Endothelial cell (in vitro differentiated cells): ENCODE measurements around the gene SSH2. TPM values are rescaled to one million over a fixed set of nuclear protein-coding genes. Genes with fewer than 3 reads are reported as not detected.
A peak's percentile ranks its signal among the peaks of the same experiment; 100 is the strongest.
"Not testable (repeated sequence)": the region's sequence is repeated elsewhere in the genome, so short reads cannot be mapped to it uniquely, and the experiment has no call there.

ENCODE experiments used
- DNase-seq: peaks from one replicate; pipeline ENCODE4 v3.0.0; 2021; ENCODE audit warnings: low spot score
- H3K27ac Mint-ChIP-seq: one replicate; pipeline ENCODE4 v1.8.0; 2021; ENCODE audit warnings: mixed read lengths, inconsistent platforms; ENCODE audit not compliant: unreplicated experiment
- H3K27me3 Mint-ChIP-seq: one replicate; pipeline ENCODE4 v1.8.0; 2021; ENCODE audit warnings: mild to moderate bottlenecking, moderate library complexity, mixed read lengths, inconsistent platforms; ENCODE audit not compliant: unreplicated experiment
- H3K36me3 Mint-ChIP-seq: one replicate; pipeline ENCODE4 v1.8.0; 2021; ENCODE audit warnings: mild to moderate bottlenecking, low read depth, mixed read lengths, inconsistent platforms; ENCODE audit not compliant: unreplicated experiment
- H3K4me1 Mint-ChIP-seq: one replicate; pipeline ENCODE4 v1.8.0; 2021; ENCODE audit warnings: mild to moderate bottlenecking, mixed read lengths, inconsistent platforms; ENCODE audit not compliant: unreplicated experiment
- H3K4me3 Mint-ChIP-seq: one replicate; pipeline ENCODE4 v1.8.0; 2021; ENCODE audit warnings: mild to moderate bottlenecking, mixed read lengths, inconsistent platforms; ENCODE audit not compliant: unreplicated experiment
- H3K9me3 Mint-ChIP-seq: one replicate; pipeline ENCODE4 v1.8.0; 2021; ENCODE audit warnings: mixed read lengths, inconsistent platforms; ENCODE audit not compliant: unreplicated experiment
- total RNA-seq: library from RNA; stranded (reverse); fragmentation: NEBNext Ultra II Directional; extraction: Animal tissue kit (Norgen Biotek cat#: 25700); gene quantifications from one replicate; pipeline ENCODE4 v1.2.1, GENCODE V29; 2021; ENCODE audit not compliant: unreplicated experiment
- TF ChIP-seq, protein P1 (sequence below): fragments of 200-600 bp; sonication (generic); IDR thresholded peaks from one replicate; pipeline ENCODE4 v1.5.0; 2021; ENCODE audit warnings: antibody characterized with exemption; ENCODE audit not compliant: unreplicated experiment

SSH2 gene
- total RNA-seq, 1 donor from 2014 or later: 81.2 TPM

DNA sequence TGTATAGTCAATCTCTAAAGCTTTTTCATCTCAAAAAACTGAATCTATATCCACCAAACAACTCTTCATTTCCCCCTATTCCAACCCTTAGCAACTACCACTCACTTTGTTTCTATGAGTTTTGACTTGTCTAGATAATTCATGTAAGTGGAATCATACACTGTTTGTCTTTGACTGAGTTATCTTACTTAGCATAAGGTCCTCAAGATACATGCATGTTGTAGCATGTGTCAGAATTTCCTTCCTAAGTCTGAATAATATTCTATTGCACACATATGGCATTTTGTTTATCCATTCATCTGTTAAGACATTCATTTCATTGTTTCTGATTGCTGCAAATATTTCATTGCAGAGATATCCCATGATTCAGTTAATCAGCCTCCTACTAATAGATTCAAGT is 72.2 kb downstream of the SSH2 start:
- no peak overlapping the region for H3K4me3 Mint-ChIP-seq
- H3K27me3 Mint-ChIP-seq: peaks cover 2% of the 10 kb centered on the region
- H3K4me1 Mint-ChIP-seq: no peaks in the 10 kb centered on the region
- TF ChIP-seq, protein P1, sequence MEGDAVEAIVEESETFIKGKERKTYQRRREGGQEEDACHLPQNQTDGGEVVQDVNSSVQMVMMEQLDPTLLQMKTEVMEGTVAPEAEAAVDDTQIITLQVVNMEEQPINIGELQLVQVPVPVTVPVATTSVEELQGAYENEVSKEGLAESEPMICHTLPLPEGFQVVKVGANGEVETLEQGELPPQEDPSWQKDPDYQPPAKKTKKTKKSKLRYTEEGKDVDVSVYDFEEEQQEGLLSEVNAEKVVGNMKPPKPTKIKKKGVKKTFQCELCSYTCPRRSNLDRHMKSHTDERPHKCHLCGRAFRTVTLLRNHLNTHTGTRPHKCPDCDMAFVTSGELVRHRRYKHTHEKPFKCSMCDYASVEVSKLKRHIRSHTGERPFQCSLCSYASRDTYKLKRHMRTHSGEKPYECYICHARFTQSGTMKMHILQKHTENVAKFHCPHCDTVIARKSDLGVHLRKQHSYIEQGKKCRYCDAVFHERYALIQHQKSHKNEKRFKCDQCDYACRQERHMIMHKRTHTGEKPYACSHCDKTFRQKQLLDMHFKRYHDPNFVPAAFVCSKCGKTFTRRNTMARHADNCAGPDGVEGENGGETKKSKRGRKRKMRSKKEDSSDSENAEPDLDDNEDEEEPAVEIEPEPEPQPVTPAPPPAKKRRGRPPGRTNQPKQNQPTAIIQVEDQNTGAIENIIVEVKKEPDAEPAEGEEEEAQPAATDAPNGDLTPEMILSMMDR: no peak
- H3K9me3 Mint-ChIP-seq: no peaks in the 10 kb centered on the region
- DNase-seq: no peak
- peaks cover 8% of the 10 kb centered on the region for H3K36me3 Mint-ChIP-seq
- H3K27ac Mint-ChIP-seq: no peak overlapping the region

DNA sequence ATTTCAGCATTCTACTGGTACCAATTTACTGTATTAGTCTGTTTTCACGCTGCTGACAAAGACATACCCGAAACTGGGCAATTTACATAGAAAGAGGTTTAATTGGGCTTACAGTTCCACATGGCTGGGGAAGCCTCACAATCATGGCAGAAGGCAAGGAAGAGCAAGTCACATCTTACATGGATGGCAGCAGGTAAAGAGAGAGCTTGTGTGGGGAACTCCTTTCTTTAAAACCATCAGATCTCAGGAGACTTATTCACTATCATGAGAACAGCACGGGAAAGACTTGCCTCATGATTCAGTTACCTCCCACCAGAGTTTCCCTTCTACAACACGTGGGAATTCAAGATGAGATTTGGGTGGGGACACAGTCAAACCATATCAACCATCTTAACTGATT is 72.9 kb downstream of the SSH2 start:
- not testable (repeated sequence) for H3K9me3 Mint-ChIP-seq, H3K4me1 Mint-ChIP-seq, H3K27ac Mint-ChIP-seq, H3K27me3 Mint-ChIP-seq, H3K4me3 Mint-ChIP-seq, H3K36me3 Mint-ChIP-seq, DNase-seq

DNA sequence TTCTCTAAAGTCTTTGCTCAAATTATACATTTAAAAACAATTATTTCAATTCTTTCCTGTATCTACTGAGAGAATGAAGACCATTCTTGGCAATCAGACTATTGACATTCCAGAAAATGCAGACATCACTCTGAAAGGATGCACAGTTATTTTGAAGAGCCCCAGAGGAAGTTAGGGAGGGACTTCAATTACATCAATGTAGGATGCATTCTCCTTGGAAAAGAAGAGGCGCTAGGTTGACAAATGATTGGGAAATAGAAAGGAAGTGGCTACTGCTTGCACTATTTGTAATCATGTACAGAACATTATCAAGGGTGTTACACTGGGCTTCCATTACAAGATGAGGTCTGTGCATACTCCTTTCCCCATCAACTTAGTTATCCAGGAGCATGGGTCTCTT is 74.3 kb downstream of the SSH2 start:
- no peak for DNase-seq
- H3K27me3 Mint-ChIP-seq: peaks cover 2% of the 10 kb centered on the region
- H3K27ac Mint-ChIP-seq: no peak overlapping the region
- H3K4me1 Mint-ChIP-seq: no peaks in the 10 kb centered on the region
- TF ChIP-seq, protein P1: no peak
- no peak overlapping the region for H3K4me3 Mint-ChIP-seq
- no peaks in the 10 kb centered on the region for H3K9me3 Mint-ChIP-seq
- H3K36me3 Mint-ChIP-seq: peaks cover 8% of the 10 kb centered on the region

DNA sequence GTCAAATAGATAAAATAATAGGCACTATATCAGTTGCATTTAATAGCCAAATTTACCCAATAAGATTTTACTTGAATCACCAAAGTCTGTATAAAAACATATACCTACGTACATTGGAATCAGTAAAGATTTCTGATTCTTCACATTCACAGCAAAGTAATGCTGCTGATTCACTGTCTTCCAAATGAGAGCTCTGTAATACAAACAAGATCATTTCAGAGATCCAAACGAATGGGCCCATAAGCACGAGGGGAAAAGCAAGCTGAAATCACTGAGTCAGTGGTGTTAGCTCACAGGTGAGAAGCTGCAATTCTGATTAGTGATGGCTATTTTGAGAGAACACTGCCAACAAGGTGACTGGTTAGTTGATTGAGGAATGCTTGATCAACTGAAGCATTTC is 81.3 kb downstream of the SSH2 start:
- H3K36me3 Mint-ChIP-seq: peaks cover 5% of the 10 kb centered on the region
- TF ChIP-seq, protein P1: no peak
- peaks cover 12% of the 10 kb centered on the region for H3K4me1 Mint-ChIP-seq
- H3K27ac Mint-ChIP-seq: peak overlapping the region; percentile 44
- no peak for DNase-seq
- no peaks in the 10 kb centered on the region for H3K9me3 Mint-ChIP-seq
- no peak overlapping the region for H3K4me3 Mint-ChIP-seq
- peaks cover 2% of the 10 kb centered on the region for H3K27me3 Mint-ChIP-seq

DNA sequence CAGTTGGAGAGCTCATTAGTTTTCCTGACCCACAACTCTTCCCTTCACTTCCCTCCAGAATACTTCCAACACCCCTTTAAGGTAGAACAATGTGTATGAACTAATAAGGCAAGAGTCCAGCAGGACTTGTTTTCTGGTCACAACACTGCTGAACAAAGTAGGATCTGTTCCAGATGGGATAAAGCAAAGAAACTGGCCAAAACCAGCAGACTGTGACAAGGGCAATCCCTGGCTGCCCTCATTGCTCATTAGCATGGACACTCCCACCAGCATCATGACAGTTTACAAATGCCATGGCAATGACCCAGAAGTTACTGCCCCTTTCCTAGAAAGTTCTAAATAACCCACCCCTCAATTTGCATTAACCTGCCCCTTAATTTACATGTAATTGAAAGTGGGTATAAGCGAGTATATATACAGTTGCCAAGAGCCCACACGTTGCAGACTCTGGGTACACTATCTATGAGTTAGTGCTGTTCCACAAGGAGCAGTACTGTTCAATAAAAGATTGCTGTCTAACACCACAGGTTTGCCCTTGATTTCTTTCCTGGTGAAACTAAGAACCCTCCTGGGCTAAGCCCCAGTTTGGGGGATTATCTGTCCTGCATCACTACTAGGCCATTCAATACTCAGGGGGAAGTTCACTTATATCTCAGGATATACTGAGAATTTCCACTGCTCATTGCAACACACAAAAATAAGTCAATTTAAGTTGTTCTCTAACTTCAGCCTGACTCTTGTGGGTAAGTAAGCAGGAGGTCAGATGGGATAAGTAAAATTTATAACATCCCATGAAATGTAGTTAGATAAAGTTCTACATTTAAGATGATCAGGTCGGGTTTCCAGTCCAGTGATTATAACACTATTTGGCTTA is 82.3 kb downstream of the SSH2 start:
- Mint-ChIP-seq H3K36me3 (peaks cover 5% of the 10 kb centered on the region), H3K9me3 (no peaks in the 10 kb centered on the region), H3K27me3 (no peaks in the 10 kb centered on the region), H3K27ac (no peak overlapping the region), H3K4me1 (peaks cover 17% of the 10 kb centered on the region), H3K4me3 (no peak overlapping the region)
- DNase-seq: no peak
- TF ChIP-seq, protein P1: no peak
